GM10266 (cell line): ENCODE measurements around the gene SYNPO.

ENCODE experiments used
- DNase-seq: peaks from one replicate; pipeline ENCODE4 v3.0.0; 2012; ENCODE audit errors: extremely low spot score
- TF ChIP-seq, protein P1 (sequence below): IDR thresholded peaks from 2 replicates; pipeline ENCODE4 v1.5.1; 2012; ENCODE audit warnings: mild to moderate bottlenecking, low read depth; ENCODE audit not compliant: control insufficient read depth, insufficient read depth; ENCODE audit errors: missing control alignments

The SYNPO gene

DNA sequence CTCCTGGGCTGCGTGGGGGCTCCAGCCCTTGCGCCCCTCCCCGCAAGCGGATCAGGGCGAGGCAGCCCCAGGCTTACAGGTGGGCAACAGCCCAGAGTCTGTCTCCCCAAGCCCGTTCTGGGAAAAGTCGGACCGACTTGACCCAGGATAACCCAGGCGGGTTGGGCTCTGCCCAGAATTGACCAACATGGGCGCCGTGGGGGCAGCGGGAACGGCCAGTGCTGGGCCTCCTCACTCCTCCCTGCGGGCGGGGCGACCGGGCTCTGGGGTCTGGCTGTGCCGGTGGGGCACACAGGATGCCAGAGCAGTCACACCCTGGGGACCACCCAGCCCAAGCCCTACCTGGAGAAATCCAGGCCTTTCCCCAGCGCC, 15.3 kb upstream of the SYNPO start:
- TF ChIP-seq, protein P1, sequence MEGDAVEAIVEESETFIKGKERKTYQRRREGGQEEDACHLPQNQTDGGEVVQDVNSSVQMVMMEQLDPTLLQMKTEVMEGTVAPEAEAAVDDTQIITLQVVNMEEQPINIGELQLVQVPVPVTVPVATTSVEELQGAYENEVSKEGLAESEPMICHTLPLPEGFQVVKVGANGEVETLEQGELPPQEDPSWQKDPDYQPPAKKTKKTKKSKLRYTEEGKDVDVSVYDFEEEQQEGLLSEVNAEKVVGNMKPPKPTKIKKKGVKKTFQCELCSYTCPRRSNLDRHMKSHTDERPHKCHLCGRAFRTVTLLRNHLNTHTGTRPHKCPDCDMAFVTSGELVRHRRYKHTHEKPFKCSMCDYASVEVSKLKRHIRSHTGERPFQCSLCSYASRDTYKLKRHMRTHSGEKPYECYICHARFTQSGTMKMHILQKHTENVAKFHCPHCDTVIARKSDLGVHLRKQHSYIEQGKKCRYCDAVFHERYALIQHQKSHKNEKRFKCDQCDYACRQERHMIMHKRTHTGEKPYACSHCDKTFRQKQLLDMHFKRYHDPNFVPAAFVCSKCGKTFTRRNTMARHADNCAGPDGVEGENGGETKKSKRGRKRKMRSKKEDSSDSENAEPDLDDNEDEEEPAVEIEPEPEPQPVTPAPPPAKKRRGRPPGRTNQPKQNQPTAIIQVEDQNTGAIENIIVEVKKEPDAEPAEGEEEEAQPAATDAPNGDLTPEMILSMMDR, result no peak

DNA sequence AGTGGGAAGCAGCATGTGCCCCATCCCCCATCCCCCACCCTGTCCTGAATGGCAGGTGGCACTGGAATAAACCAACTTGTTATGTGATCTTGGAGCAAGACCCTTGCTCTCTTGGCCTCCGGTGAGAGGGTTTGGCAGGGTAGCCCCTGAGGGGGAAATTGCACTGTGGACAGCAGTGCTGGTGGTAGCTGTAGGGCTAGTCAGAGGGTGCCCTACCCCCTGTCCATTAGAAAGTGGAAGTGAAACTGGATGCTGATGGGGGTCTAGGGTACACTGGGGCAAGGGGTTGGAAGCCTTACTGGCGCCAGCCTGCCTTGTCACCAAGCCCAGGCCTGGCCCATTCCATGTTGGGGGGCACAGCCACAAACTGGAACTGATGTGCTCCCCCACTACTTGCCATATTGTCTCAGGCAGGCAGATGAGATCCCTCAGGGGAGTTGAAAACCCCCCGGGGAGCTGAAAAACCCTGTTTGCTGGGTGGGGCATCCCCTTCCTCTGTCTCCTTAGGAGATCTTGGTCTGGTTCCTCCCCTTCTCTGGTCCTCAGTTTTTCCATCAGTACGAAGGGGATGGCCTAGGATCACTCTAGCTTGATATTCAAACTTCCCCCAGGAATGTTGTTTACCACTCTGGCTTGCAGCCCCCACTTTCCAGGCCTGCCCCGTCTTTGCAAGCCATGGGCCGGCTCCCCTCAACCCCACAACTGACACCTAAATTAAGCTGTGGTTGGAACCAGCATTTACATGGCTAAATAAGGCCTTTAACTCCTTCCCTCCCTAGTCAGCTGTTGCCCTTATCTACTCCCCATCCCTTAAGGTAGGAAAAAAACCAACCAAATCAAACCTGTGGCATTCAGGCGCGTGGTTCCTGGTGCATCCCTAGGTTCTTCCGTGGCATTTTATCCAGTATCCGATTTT, 14.4 kb upstream of the SYNPO start:
- TF ChIP-seq, protein P1, result no peak
- peak; percentile 89 for DNase-seq

More for the DNA sequence above, 15.3 kb upstream of the SYNPO start:
- peak; percentile 37 for DNase-seq

DNA sequence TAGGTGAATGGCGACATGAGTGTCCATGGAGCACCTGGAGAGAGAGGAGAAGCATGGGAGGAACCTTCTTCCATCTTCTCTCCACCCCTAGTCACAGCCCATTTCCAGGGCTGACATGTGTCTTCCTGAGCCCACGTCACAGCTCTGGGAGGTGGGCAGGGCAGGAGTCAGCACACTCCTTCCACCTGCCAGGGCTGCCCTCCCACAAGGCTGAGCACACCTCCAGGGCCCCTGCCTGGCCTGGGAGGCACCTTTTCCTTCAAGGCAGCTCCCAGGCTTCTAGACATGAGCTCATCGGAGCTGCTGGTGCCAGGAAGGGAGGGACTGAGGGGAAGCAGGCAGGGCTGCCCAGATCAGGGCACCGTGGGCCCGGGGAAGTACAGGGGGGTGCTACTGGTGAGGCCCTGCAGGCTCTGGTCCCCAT, 13.6 kb upstream of the SYNPO start:
- TF ChIP-seq, protein P1, result no peak
- peak; percentile 38 for DNase-seq

DNA sequence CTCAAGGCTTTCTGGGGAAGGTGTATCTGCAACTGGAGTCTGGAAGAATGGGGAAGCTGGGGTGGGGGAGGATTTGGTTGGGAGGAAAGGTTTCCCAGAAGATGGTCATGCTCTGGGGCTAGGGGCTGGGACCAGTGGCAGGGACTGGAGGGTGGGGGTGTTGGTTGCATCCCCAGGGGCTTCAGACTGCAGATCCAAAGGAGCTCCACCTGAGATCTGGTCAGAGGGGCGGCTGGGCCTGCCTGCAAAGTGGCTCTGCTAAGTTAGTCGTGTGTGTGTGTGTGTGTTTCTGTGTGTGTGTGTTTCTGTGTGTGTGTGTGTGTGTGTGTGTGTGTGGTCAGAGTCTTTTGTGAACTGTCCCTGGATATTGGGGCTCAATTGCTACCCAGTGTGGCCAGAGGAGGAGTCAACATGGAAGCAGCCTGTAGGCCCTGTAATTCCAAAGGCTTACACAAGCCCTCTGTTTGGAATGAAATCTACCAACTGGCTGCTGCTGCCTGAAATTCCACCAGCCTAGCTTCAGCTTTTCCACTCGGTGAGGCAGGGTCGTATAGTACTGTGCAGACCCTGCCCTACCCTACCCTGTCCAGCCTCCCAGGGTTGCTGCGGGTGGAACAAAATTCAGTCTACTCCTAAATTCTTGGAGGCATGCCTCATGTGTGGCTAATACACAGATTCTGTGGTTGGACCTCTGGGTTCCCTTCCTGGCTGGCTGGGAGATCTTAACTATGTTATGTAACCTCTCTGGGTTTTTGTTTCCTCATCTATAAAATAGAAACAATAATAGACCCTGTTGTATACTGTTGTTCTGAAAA, 12.5 kb upstream of the SYNPO start:
- DNase-seq, result no peak
- TF ChIP-seq, protein P1, result no peak

DNA sequence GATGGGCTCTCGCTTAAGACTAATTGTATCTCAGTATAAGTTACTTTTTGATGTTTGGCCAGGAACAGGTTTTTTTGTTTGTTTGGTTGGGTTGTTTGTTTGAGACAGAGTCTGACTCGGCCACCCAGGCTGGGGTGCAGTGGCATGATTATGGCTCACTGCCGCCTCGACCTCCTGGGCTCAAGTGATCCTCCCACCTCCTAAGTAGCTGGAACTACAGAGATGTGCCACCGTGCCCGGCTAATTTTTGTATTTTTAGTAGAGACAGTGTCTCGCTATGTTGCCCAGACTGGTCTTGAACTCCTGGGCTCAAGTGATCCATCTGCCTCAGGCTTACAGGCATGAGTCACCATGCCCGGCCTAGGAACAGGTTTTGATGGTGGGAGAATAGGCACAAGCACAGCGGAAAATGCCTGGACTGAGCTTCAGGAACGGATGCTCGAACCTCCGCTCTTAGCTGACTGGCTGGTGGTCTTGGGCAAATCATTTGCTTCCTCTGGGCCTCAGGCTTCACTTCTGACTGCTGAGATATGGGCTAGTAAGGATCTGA, 11.4 kb upstream of the SYNPO start:
- no peak for DNase-seq
- TF ChIP-seq, protein P1, result no peak

DNA sequence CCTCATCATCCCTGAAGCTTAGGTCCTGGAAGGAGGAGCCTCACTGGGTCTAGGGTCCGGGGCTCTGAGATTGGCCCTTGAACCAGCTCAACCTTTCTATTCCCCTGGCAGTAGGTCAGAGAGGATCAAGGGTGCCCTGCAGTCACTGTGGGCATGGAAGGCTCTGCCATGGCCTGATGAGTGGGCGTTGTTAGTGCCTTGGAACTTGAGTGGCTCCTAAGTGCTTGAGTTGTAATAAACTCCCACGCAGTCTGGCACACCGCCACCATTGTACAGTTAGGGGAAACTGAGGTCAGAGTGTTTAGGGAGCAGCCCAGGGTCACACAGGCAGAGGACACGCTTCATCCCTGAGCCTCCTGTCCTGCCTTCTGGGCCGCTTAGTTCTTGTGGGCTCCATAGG, 10.4 kb upstream of the SYNPO start:
- TF ChIP-seq, protein P1, result no peak
- DNase-seq, result no peak
